Peyer's patch (tissue), 4 donors: ENCODE results near the gene GPR152.

ENCODE experiments used
- POLR2A ChIP-seq, 2 donors: fragments of 450-650 bp; IDR thresholded peaks; one replicate each; pipeline ENCODE4 v1.5.1; 2017; ENCODE audit warnings: antibody characterized with exemption in 2 of 2, mild to moderate bottlenecking in 2 of 2, moderate library complexity in 2 of 2
- TF ChIP-seq, protein P1 (sequence below), 6 experiments: fragments of 450-650 bp in 4 of 6; fragments of 200-600 bp in 2 of 6; sonication (generic) in 1 of 6; IDR thresholded peaks; one replicate each; pipeline ENCODE4 v1.5.1; 2017 to 2019; ENCODE audit warnings: antibody characterized with exemption in 6 of 6, mild to moderate bottlenecking in 3 of 6, moderate library complexity in 1 of 6

DNA sequence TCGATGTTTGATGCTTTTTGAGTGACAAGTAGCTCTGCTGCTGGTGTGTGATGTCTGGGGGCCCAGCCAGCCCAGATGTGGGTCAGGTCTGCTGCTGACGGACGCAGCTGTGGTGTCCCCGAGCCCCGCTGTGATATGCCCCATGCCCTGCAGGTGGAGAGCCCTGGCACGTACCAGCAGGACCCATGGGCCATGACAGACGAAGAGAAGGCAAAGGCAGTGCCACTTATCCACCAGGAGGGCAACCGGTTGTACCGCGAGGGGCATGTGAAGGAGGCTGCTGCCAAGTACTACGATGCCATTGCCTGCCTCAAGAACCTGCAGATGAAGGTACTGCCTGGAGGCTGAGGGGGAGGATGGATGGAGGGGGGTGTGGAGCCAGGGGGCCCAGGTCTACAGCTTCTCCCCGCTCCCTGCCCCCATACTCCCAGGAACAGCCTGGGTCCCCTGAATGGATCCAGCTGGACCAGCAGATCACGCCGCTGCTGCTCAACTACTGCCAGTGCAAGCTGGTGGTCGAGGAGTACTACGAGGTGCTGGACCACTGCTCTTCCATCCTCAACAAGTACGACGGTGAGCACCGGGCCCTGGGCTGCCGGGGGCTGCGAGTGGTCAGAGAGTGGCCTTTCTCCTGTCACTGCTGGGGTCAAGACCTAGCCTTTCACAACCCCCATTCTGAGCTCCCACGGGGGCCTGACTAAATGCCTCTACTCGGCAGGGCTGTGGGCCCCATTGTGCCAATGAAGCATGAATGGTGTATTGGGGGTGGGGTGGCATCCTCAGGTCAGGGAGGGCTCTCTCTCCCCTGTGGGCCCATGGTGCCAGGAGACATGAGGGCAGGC lies 37.6 kb upstream of the GPR152 start:
- TF ChIP-seq, protein P1, sequence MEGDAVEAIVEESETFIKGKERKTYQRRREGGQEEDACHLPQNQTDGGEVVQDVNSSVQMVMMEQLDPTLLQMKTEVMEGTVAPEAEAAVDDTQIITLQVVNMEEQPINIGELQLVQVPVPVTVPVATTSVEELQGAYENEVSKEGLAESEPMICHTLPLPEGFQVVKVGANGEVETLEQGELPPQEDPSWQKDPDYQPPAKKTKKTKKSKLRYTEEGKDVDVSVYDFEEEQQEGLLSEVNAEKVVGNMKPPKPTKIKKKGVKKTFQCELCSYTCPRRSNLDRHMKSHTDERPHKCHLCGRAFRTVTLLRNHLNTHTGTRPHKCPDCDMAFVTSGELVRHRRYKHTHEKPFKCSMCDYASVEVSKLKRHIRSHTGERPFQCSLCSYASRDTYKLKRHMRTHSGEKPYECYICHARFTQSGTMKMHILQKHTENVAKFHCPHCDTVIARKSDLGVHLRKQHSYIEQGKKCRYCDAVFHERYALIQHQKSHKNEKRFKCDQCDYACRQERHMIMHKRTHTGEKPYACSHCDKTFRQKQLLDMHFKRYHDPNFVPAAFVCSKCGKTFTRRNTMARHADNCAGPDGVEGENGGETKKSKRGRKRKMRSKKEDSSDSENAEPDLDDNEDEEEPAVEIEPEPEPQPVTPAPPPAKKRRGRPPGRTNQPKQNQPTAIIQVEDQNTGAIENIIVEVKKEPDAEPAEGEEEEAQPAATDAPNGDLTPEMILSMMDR (IDR thresholded peaks at IDR 0.05), result no peak
- no peak for TF ChIP-seq POLR2A (IDR thresholded peaks at IDR 0.05)
